IMR-90 (cell line): ENCODE results near the gene NOL6. TPM values are rescaled to one million over a fixed set of nuclear protein-coding genes. Genes with fewer than 3 reads are reported as not detected.

Experiments used
- ATAC-seq: fragments of 200-7000 bp; cut with Tn5 transposase; 2 replicates; pipeline ENCODE4 v1.9.1; 2020; ENCODE audit warnings: low read depth, mild to moderate bottlenecking, moderate library complexity
- BruUV-seq: library from RNA; stranded (reverse); fragments of 400-500 nt; replicated peaks from 2 replicates; lab custom pipeline; 2021; lab: Mats Ljungman, UMichigan
- CTCF ChIA-PET: fragments of 300-600 bp; formaldehyde crosslinking; extraction: SDS; loops from one replicate; lab custom pipeline; 2021; ENCODE audit warnings: antibody characterized with exemption; lab: Yijun Ruan, JAX
- POLR2A ChIA-PET: fragments of 300-600 bp; sonication (Branson Sonifier 250); formaldehyde crosslinking; loops from one replicate; lab custom pipeline; 2022; ENCODE audit warnings: antibody characterized with exemption; ENCODE audit not compliant: unreplicated experiment; lab: Charles Lee
- DNase-seq: peaks from one replicate; pipeline ENCODE4 v3.0.0; 2013
- H2AFZ ChIP-seq: replicated peaks from 2 replicates; pipeline ENCODE3; 2013; ENCODE audit warnings: low read length, mild to moderate bottlenecking; ENCODE audit not compliant: poor library complexity
- H2AK5ac ChIP-seq: 2 replicates; pipeline ENCODE4 v1.6.1; 2013; ENCODE audit warnings: low read depth, low read length, inconsistent platforms
- H2AK9ac ChIP-seq: replicated peaks from 2 replicates; pipeline ENCODE3; 2013; ENCODE audit warnings: mild to moderate bottlenecking, low read depth, low read length, moderate library complexity; ENCODE audit not compliant: poor library complexity
- H2BK120ac ChIP-seq: 2 replicates; pipeline ENCODE4 v1.6.1; 2013; ENCODE audit warnings: low read depth, low read length, inconsistent platforms
- H2BK15ac ChIP-seq: 3 replicates; pipeline ENCODE4 v1.6.1; 2013; ENCODE audit warnings: low read depth, low read length, inconsistent platforms
- H2BK20ac ChIP-seq: 2 replicates; pipeline ENCODE4 v1.6.1; 2013; ENCODE audit warnings: low read depth, mild to moderate bottlenecking, inconsistent platforms, low read length, moderate library complexity
- H2BK5ac ChIP-seq: 2 replicates; pipeline ENCODE4 v1.6.1; 2013; ENCODE audit warnings: mild to moderate bottlenecking, low read depth, low read length, inconsistent platforms; ENCODE audit not compliant: poor library complexity, severe bottlenecking
- H3K14ac ChIP-seq: replicated peaks from 2 replicates; pipeline ENCODE4 v1.6.1; 2013; ENCODE audit warnings: low read depth, low read length, inconsistent platforms
- H3K18ac ChIP-seq: 2 replicates; pipeline ENCODE4 v1.6.1; 2013; ENCODE audit warnings: low read depth, low read length, control low read depth
- H3K23ac ChIP-seq: 2 replicates; pipeline ENCODE4 v1.6.1; 2013; ENCODE audit warnings: low read depth, low read length, inconsistent platforms
- H3K27ac ChIP-seq: 2 replicates; pipeline ENCODE4 v1.5.1; 2013; ENCODE audit warnings: mild to moderate bottlenecking, control low read depth, low read length; ENCODE audit not compliant: insufficient read depth
- H3K27me3 ChIP-seq: 2 replicates; pipeline ENCODE4 v1.6.1; 2013; ENCODE audit warnings: low read length; ENCODE audit not compliant: control insufficient read depth, insufficient read depth
- H3K36me3 ChIP-seq: 2 replicates; pipeline ENCODE4 v1.6.1; 2013; ENCODE audit warnings: low read length, mixed read lengths; ENCODE audit not compliant: control insufficient read depth, insufficient read depth
- H3K4ac ChIP-seq: 2 replicates; pipeline ENCODE4 v1.6.1; 2013; ENCODE audit warnings: low read depth, low read length, inconsistent platforms
- H3K4me1 ChIP-seq: 2 replicates; pipeline ENCODE4 v1.6.1; 2013; ENCODE audit warnings: low read length, mixed read lengths; ENCODE audit not compliant: control insufficient read depth, insufficient read depth
- H3K4me2 ChIP-seq: 2 replicates; pipeline ENCODE4 v1.6.1; 2013; ENCODE audit warnings: low read depth, mild to moderate bottlenecking, control low read depth, low read length, moderate library complexity
- H3K4me3 ChIP-seq: 2 replicates; pipeline ENCODE4 v1.5.1; 2013; ENCODE audit warnings: low read depth, mild to moderate bottlenecking, control low read depth, low read length, moderate library complexity; ENCODE audit not compliant: insufficient read depth
- H3K56ac ChIP-seq: 2 replicates; pipeline ENCODE4 v1.6.1; 2013; ENCODE audit warnings: low read length, inconsistent platforms; ENCODE audit not compliant: insufficient read depth; ENCODE audit errors: extremely low read depth
- H3K79me1 ChIP-seq, 2 experiments: 2 replicates each; pipeline ENCODE4 v1.6.1; 2013; ENCODE audit warnings: low read length in 2 of 2, inconsistent platforms in 1 of 2, low read depth in 1 of 2
- H3K9ac ChIP-seq: 2 replicates; pipeline ENCODE4 v1.6.1; 2013; ENCODE audit warnings: low read depth, low read length, control low read depth
- H3K9me1 ChIP-seq: 2 replicates; pipeline ENCODE4 v1.6.1; 2013; ENCODE audit warnings: low read length, inconsistent platforms; ENCODE audit not compliant: insufficient read depth
- H3K9me3 ChIP-seq: 2 replicates; pipeline ENCODE4 v1.6.1; 2013; ENCODE audit warnings: low read length; ENCODE audit not compliant: control insufficient read depth, insufficient read depth
- H4K20me1 ChIP-seq: 2 replicates; pipeline ENCODE4 v1.6.1; 2013; ENCODE audit warnings: low read length, inconsistent platforms; ENCODE audit not compliant: insufficient read depth
- H4K5ac ChIP-seq: 2 replicates; pipeline ENCODE4 v1.6.1; 2013; ENCODE audit warnings: mild to moderate bottlenecking, low read depth, low read length, control low read depth
- H4K8ac ChIP-seq, 2 experiments: 2 replicates each; pipeline ENCODE4 v1.6.1; 2013; ENCODE audit warnings: low read depth in 2 of 2, low read length in 2 of 2, control low read depth in 1 of 2, inconsistent platforms in 1 of 2
- H4K91ac ChIP-seq: 2 replicates; pipeline ENCODE4 v1.6.1; 2013; ENCODE audit warnings: low read depth, low read length, inconsistent platforms; ENCODE audit not compliant: insufficient read depth
- BHLHE40 ChIP-seq: fragments of 150-350 bp; IDR thresholded peaks from 2 replicates; pipeline ENCODE4 v1.6.1; 2016; ENCODE audit warnings: mild to moderate bottlenecking, low read depth, low read length
- CEBPB ChIP-seq: IDR thresholded peaks from 2 replicates; pipeline ENCODE4 v1.6.1; 2012; ENCODE audit warnings: low read depth, low read length, improper control_type of control experiment
- CHD1 ChIP-seq: IDR thresholded peaks from 2 replicates; pipeline ENCODE4 v1.6.1; 2012; ENCODE audit warnings: low read depth, low read length, improper control_type of control experiment
- CTCF ChIP-seq: conservative IDR thresholded peaks from 2 replicates; pipeline ENCODE4 v1.5.1; 2012; ENCODE audit warnings: mild to moderate bottlenecking, low read depth, low read length, improper control_type of control experiment
- ELK1 ChIP-seq: fragments of 150-350 bp; IDR thresholded peaks from 2 replicates; pipeline ENCODE4 v1.6.1; 2016; ENCODE audit warnings: low read depth, mild to moderate bottlenecking, low read length, moderate library complexity, borderline replicate concordance
- FOS ChIP-seq: fragments of 150-350 bp; IDR thresholded peaks from 2 replicates; pipeline ENCODE4 v1.6.1; 2016; ENCODE audit warnings: low read depth, low read length
- MAFK ChIP-seq: IDR thresholded peaks from 2 replicates; pipeline ENCODE4 v1.6.1; 2012; ENCODE audit warnings: low read depth, low read length, improper control_type of control experiment
- MAZ ChIP-seq: IDR thresholded peaks from 2 replicates; pipeline ENCODE4 v1.6.1; 2012; ENCODE audit warnings: low read depth, mild to moderate bottlenecking, low read length, improper control_type of control experiment, moderate library complexity, borderline replicate concordance
- MXI1 ChIP-seq: IDR thresholded peaks from 2 replicates; pipeline ENCODE4 v1.6.1; 2012; ENCODE audit warnings: low read depth, mild to moderate bottlenecking, low read length, moderate library complexity, borderline replicate concordance
- NFE2L2 ChIP-seq: fragments of 150-350 bp; IDR thresholded peaks from 2 replicates; pipeline ENCODE4 v1.6.1; 2016; ENCODE audit warnings: low read depth, mild to moderate bottlenecking, low read length
- POLR2A ChIP-seq: IDR thresholded peaks from 2 replicates; pipeline ENCODE4 v1.6.1; 2012; ENCODE audit warnings: mild to moderate bottlenecking, low read depth, low read length
- RAD21 ChIP-seq: IDR thresholded peaks from 2 replicates; pipeline ENCODE4 v1.6.1; 2012; ENCODE audit warnings: low read length, improper control_type of control experiment
- RCOR1 ChIP-seq: IDR thresholded peaks from 2 replicates; pipeline ENCODE4 v1.6.1; 2012; ENCODE audit warnings: mild to moderate bottlenecking, low read length, improper control_type of control experiment; ENCODE audit not compliant: insufficient replicate concordance
- RFX5 ChIP-seq: IDR thresholded peaks from 2 replicates; pipeline ENCODE4 v1.8.0; 2012; ENCODE audit warnings: low read depth, mild to moderate bottlenecking, low read length, moderate library complexity
- SMC3 ChIP-seq: fragments of 150-350 bp; IDR thresholded peaks from 2 replicates; pipeline ENCODE4 v1.6.1; 2016; ENCODE audit warnings: low read depth, mild to moderate bottlenecking, antibody characterized with exemption, low read length, moderate library complexity
- USF2 ChIP-seq: fragments of 150-350 bp; IDR thresholded peaks from 2 replicates; pipeline ENCODE4 v1.6.1; 2017; ENCODE audit warnings: mild to moderate bottlenecking, antibody characterized with exemption, low read length, low read depth
- WGBS, 2 experiments: methylation state at CpG; one replicate each; pipeline versions ENCODE4 v1.1.5 to v1.1.7; 2013; ENCODE audit warnings: missing lambda C conversion rate in 2 of 2; ENCODE audit not compliant: insufficient read length in 1 of 2; ENCODE audit errors: extremely low coverage in 2 of 2; 5-methylcytosine and 5-hydroxymethylcytosine counted together
- dilution Hi-C: fragments of 300-500 bp; cut with HindIII; formaldehyde crosslinking; loops from one replicate; pipeline ENCODE4 v1.14.3; 2018; ENCODE audit warnings: low sequenced_read_pairs; ENCODE audit not compliant: unreplicated experiment
- in situ Hi-C: fragments of 300-500 bp; cut with MboI; formaldehyde crosslinking; loops from 3 replicates; pipeline ENCODE4 v1.14.3; 2019; ENCODE audit warnings: low sequenced_read_pairs, inconsistent platforms, mixed read lengths
- intact Hi-C: fragments of 100-400 bp; cut with micrococcal nuclease; formaldehyde crosslinking; loops from 2 replicates; pipeline ENCODE4 v1.10.0; 2022
- polyA plus RNA-seq, 3 experiments: library from polyadenylated mRNA; depleted of rRNA; stranded (reverse); fragments of >200 nt; gene quantifications; 2 replicates each; pipeline ENCODE4 v1.2.3, GENCODE V29; 2012; ENCODE audit warnings: low replicate concordance in 1 of 3
- total RNA-seq: library from RNA; depleted of rRNA; stranded (reverse); fragments of >200 nt; gene quantifications from 2 replicates; pipeline ENCODE4 v1.2.3, GENCODE V29; 2012

Gene NOL6
- total and polyA plus RNA-seq, 2 of the 4 experiments (the other 2 are of a cell fraction), result 47.3 to 71.7 TPM

DNA sequence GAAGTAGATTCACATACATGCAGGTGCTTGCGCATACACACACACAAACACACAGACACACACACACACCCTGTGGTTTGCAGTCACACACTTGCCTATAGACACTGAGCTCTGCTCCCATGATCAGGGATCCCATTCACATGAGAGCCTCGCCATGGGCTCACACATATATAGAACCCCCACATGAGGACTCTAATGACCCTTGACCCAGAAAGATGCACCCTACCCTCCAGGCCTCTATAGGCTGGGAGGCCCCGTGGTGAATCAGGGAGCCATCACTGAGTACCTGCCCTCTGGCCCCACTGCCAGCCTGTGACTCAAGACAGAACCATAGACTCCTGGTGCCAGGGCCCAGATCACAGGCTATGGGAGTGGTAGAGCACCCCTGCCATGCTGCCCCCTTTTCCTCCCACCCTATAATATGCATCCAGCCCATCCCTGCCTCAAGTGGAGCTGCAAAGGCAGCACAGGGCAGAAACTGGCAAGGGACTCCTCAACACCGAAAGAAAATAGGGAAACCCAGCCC, 23.0 kb downstream of the NOL6 start:
- H3K9me3 ChIP-seq, result no peaks in the 10 kb centered on the region
- BruUV-seq, result no TSS peak
- 57% methylated on average over 1 of the region's 4 CpGs; no CpG with 5 or more reads in 1 of the 2 experiments for WGBS, 2 experiments
- H3K56ac ChIP-seq, result no peak overlapping the region
- H3K14ac ChIP-seq, result no peak overlapping the region
- H2BK120ac ChIP-seq, result no peak overlapping the region
- DNase-seq (no peak), ATAC-seq (no peak)
- no peak overlapping the region for H3K18ac ChIP-seq
- POLR2A ChIA-PET, result no interaction called here
- intact Hi-C loops, result loop anchor here (5.0 kb wide), 1 partner anchor 43 kb away; no protein-coding TSS in a partner anchor
- H3K4me1 ChIP-seq, result peaks cover 11% of the 10 kb centered on the region
- peaks cover 14% of the 10 kb centered on the region for H3K9me1 ChIP-seq
- dilution Hi-C loops, result loop anchor here (25.0 kb wide), 1 partner anchor 163 kb away; the partner anchor contains the start of gene NFX1
- no peak overlapping the region for H3K23ac ChIP-seq
- H2BK15ac ChIP-seq, result no peak overlapping the region
- no peaks in the 10 kb centered on the region for H3K36me3 ChIP-seq
- no peak overlapping the region for H4K8ac ChIP-seq
- no peak overlapping the region for H3K4me2 ChIP-seq
- no peak for TF ChIP-seq POLR2A
- no peak for TF ChIP-seq FOS
- no peak for TF ChIP-seq CEBPB
- TF ChIP-seq CTCF, result no peak
- TF ChIP-seq BHLHE40, result no peak
- TF ChIP-seq MAZ, result no peak
- TF ChIP-seq RFX5, result no peak
- TF ChIP-seq MAFK, result no peak
- no peak for TF ChIP-seq USF2
- TF ChIP-seq RCOR1, result no peak
- TF ChIP-seq ELK1, result no peak
- TF ChIP-seq RAD21, result no peak
- no peak for TF ChIP-seq SMC3
- no peak for TF ChIP-seq CHD1
- TF ChIP-seq MXI1, result no peak
- no peak for TF ChIP-seq NFE2L2
- H3K9ac ChIP-seq, result no peak overlapping the region
- H2AK9ac ChIP-seq, result no peak overlapping the region
- H4K20me1 ChIP-seq, result no peaks in the 10 kb centered on the region
- H3K79me1 ChIP-seq, result no peaks in the 10 kb centered on the region
- CTCF ChIA-PET, result no interaction called here
- H3K4ac ChIP-seq, result no peak overlapping the region
- no peaks in the 10 kb centered on the region for H3K27me3 ChIP-seq
- no peak overlapping the region for H4K5ac ChIP-seq
- no peak overlapping the region for H3K4me3 ChIP-seq
- H3K27ac ChIP-seq, result no peak overlapping the region
- H2BK20ac ChIP-seq, result no peak overlapping the region
- in situ Hi-C loops, result no loop called here
- 0 out of 2 replicates have a peak overlapping the region, but pooled peaks have one; percentile 43 for H2AK5ac ChIP-seq
- no peak overlapping the region for H4K91ac ChIP-seq
- H2BK5ac ChIP-seq, result no peak overlapping the region
- no peak overlapping the region for H2AFZ ChIP-seq
